NAMALWA (cell line): Measurements from ENCODE around the gene ADH7.

Experiments
- DNase-seq: peaks from one replicate; pipeline ENCODE4 v3.0.0-alpha.2; 2015; ENCODE audit warnings: low spot score

ADH7 gene

GRCh38 chr4:99435154-99435553, at the start of gene ADH7:
ADH7 (minus strand) TSS chr4:99435342; CDS start chr4:99435233, 109 bp downstream.
- DNase-seq, result no peak

- no peak for DNase-seq
Observed at GRCh38 chr4:99483636-99484035, 48.5 kb upstream of the ADH7 start.

- no peak for DNase-seq
Observed at GRCh38 chr4:99473131-99473530, 38.0 kb upstream of the ADH7 start.

GRCh38 chr4:99471896-99472295, 36.8 kb upstream of the ADH7 start:
- DNase-seq, result no peak

- no peak for DNase-seq
Observed at GRCh38 chr4:99471349-99471748, 36.2 kb upstream of the ADH7 start.

- no peak for DNase-seq
Observed at GRCh38 chr4:99468889-99469288, 33.7 kb upstream of the ADH7 start.

GRCh38 chr4:99467887-99468286, 32.7 kb upstream of the ADH7 start:
- DNase-seq, result no peak

- no peak for DNase-seq
Observed at GRCh38 chr4:99463566-99463965, 28.4 kb upstream of the ADH7 start.

- peak; percentile 78 for DNase-seq
Observed at GRCh38 chr4:99462875-99463464, 27.8 kb upstream of the ADH7 start.

GRCh38 chr4:99461623-99462401, 26.7 kb upstream of the ADH7 start:
- DNase-seq, result no peak

- no peak for DNase-seq
Observed at GRCh38 chr4:99459546-99460042, 24.5 kb upstream of the ADH7 start.

GRCh38 chr4:99458911-99459447, 23.8 kb upstream of the ADH7 start:
- DNase-seq, result no peak

- no peak for DNase-seq
Observed at GRCh38 chr4:99457676-99458075, 22.5 kb upstream of the ADH7 start.

GRCh38 chr4:99457270-99457669, 22.1 kb upstream of the ADH7 start:
- DNase-seq, result no peak

- DNase-seq, result no peak
Observed at GRCh38 chr4:99447513-99447912, 12.4 kb upstream of the ADH7 start.

- peak; percentile 17 for DNase-seq
Observed at GRCh38 chr4:99447079-99447478, 11.9 kb upstream of the ADH7 start.

GRCh38 chr4:99438405-99438780, 3.3 kb upstream of the ADH7 start:
- DNase-seq, result no peak

GRCh38 chr4:99437723-99438404, 2.7 kb upstream of the ADH7 start:
- DNase-seq, result no peak

- DNase-seq, result no peak
Observed at GRCh38 chr4:99436976-99437722, 2.0 kb upstream of the ADH7 start.

GRCh38 chr4:99436462-99436861, 1.3 kb upstream of the ADH7 start:
- no peak for DNase-seq

GRCh38 chr4:99430106-99430505, 5.0 kb downstream of the ADH7 start:
- no peak for DNase-seq

GRCh38 chr4:99417125-99417524, 18.0 kb downstream of the ADH7 start:
- DNase-seq, result no peak
